Left lobe of liver (tissue), 2 donors: Measurements from ENCODE around the gene KCNK13. TPM values are rescaled to one million over a fixed set of nuclear protein-coding genes. Genes with fewer than 3 reads are reported as not detected.
A peak's percentile ranks its signal among the peaks of the same experiment; 100 is the strongest.
"Not testable (repeated sequence)": the region's sequence is repeated elsewhere in the genome, so short reads cannot be mapped to it uniquely, and the experiment has no call there.

Experiments
- ATAC-seq: fragments of 200-7000 bp; cut with Tn5 transposase; one replicate; pipeline ENCODE4 v1.9.1; 2020; ENCODE audit warnings: mild to moderate bottlenecking, moderate library complexity
- DNase-seq: peaks from one replicate; pipeline ENCODE4 v3.0.0-alpha.2; 2020; ENCODE audit warnings: low spot score
- total RNA-seq: library from RNA; stranded (reverse); gene quantifications from one replicate; pipeline ENCODE4 v1.2.1, GENCODE V29; 2021
- donor health status: DM: no; HTN: no; CAD: no; lungs with moderate emphysema.
- donor health status: DM: no; HTN: yes; CAD: no.

Gene KCNK13
- total RNA-seq, 1 donor from 2014 or later = 0.38 TPM

- DNase-seq (no peak), ATAC-seq (no peak)
Measured at GRCh38 chr14:90060965-90061684, 669 bp upstream of the KCNK13 start.

- peak; percentile 68 for ATAC-seq
- DNase-seq = no peak
Measured at GRCh38 chr14:90062127-90062794, 467 bp downstream of the KCNK13 start.

GRCh38 chr14:90062822-90063539 lies 1.2 kb downstream of the KCNK13 start:
- DNase-seq = no peak
- ATAC-seq = peak; percentile 25

- DNase-seq (no peak), ATAC-seq (no peak)
Measured at GRCh38 chr14:90072350-90072749, 10.6 kb downstream of the KCNK13 start.

- DNase-seq (no peak), ATAC-seq (no peak)
Measured at GRCh38 chr14:90079576-90079975, 17.8 kb downstream of the KCNK13 start.

- DNase-seq = peak; percentile 56
Measured at GRCh38 chr14:90087433-90087832, 25.6 kb downstream of the KCNK13 start.

GRCh38 chr14:90088176-90088575 lies 26.4 kb downstream of the KCNK13 start:
- DNase-seq = no peak
- no peak for ATAC-seq

More at GRCh38 chr14:90087433-90087832, 25.6 kb downstream of the KCNK13 start:
- ATAC-seq = peak; percentile 86

GRCh38 chr14:90089486-90089885 lies 27.7 kb downstream of the KCNK13 start:
- DNase-seq, ATAC-seq: not testable (repeated sequence)

GRCh38 chr14:90091393-90091792 lies 29.6 kb downstream of the KCNK13 start:
- ATAC-seq = no peak

GRCh38 chr14:90093942-90094595 lies 32.3 kb downstream of the KCNK13 start:
- DNase-seq (no peak), ATAC-seq (no peak)

More at GRCh38 chr14:90091393-90091792, 29.6 kb downstream of the KCNK13 start:
- no peak for DNase-seq

GRCh38 chr14:90095096-90095495 lies 33.3 kb downstream of the KCNK13 start:
- ATAC-seq (no peak), DNase-seq (no peak)

GRCh38 chr14:90096566-90096965 lies 34.8 kb downstream of the KCNK13 start:
- no peak for DNase-seq
- no peak for ATAC-seq

- no peak for DNase-seq
- ATAC-seq = no peak
Measured at GRCh38 chr14:90103808-90104207, 42.0 kb downstream of the KCNK13 start.

GRCh38 chr14:90105756-90106155 lies 44.0 kb downstream of the KCNK13 start:
- DNase-seq = no peak
- no peak for ATAC-seq

GRCh38 chr14:90107789-90108188 lies 46.0 kb downstream of the KCNK13 start:
- DNase-seq = no peak

GRCh38 chr14:90109858-90110257 lies 48.1 kb downstream of the KCNK13 start:
- no peak for ATAC-seq
- DNase-seq = no peak

More at GRCh38 chr14:90107789-90108188, 46.0 kb downstream of the KCNK13 start:
- ATAC-seq = no peak

- DNase-seq = no peak
Measured at GRCh38 chr14:90111895-90112534, 50.2 kb downstream of the KCNK13 start.

GRCh38 chr14:90114554-90114953 lies 52.8 kb downstream of the KCNK13 start:
- ATAC-seq = no peak
- DNase-seq = no peak

More at GRCh38 chr14:90111895-90112534, 50.2 kb downstream of the KCNK13 start:
- no peak for ATAC-seq

GRCh38 chr14:90115780-90116179 lies 54.0 kb downstream of the KCNK13 start:
- ATAC-seq = no peak
- DNase-seq = no peak

GRCh38 chr14:90116444-90116843 lies 54.6 kb downstream of the KCNK13 start:
- DNase-seq (no peak), ATAC-seq (no peak)

GRCh38 chr14:90118027-90118426 lies 56.2 kb downstream of the KCNK13 start:
- DNase-seq (no peak), ATAC-seq (no peak)
